Stimulated activated CD8-positive, alpha-beta memory T cell treated with anti-CD3 and anti-CD28 coated beads, Interleukin-7, amount 100 ng/mL, for 1 hour (primary cell): ENCODE measurements around the gene BRD9.
"Not testable (repeated sequence)": the region's sequence is repeated elsewhere in the genome, so short reads cannot be mapped to it uniquely, and the experiment has no call there.

ENCODE experiments used
- DNase-seq, 2 donors: peaks; one replicate each; pipeline ENCODE4 v3.0.0-alpha.2; 2020; ENCODE audit warnings: low read depth in 2 of 2

BRD9 gene

DNA sequence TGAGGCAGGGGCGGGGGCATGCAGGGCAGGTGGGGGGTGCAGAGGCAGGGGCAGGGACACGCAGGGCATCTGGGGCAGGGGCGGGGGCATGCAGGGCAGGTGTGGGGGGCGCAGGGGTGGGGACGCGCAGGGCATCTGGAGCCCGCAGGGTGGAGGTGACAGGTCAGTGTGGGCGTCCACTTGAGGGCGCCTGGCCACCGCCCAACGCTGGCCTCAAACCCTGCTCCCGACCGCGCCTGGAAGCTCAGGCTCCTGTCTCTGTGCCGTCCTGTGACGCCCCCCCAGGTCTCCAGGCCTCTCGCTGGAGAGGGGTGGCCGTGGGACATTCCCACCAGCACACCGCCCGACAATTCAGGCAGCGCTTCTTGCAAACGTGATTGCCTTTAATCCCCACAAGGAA lies 48.7 kb downstream of the BRD9 start:
- DNase-seq: not testable (repeated sequence)

DNA sequence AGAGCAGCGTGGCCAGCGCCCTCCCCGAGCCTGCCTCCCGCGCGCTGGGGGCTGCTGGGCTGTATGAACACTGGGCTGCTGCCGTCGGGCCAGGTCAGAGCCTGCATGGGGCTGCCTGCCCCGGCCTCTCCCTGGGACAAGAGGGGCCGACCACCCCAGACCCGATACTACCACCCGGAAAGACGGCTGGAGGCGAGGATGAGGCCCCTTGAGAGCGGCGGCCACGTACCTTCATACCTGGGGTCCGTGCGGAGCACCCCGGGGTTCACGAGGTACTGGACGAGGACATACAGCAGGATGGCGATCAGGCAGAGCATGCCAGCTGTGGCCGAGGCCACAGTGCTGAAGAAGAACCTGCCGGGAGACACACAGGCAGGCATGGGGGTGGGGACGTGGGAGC lies 49.2 kb downstream of the BRD9 start:
- not testable (repeated sequence) for DNase-seq

DNA sequence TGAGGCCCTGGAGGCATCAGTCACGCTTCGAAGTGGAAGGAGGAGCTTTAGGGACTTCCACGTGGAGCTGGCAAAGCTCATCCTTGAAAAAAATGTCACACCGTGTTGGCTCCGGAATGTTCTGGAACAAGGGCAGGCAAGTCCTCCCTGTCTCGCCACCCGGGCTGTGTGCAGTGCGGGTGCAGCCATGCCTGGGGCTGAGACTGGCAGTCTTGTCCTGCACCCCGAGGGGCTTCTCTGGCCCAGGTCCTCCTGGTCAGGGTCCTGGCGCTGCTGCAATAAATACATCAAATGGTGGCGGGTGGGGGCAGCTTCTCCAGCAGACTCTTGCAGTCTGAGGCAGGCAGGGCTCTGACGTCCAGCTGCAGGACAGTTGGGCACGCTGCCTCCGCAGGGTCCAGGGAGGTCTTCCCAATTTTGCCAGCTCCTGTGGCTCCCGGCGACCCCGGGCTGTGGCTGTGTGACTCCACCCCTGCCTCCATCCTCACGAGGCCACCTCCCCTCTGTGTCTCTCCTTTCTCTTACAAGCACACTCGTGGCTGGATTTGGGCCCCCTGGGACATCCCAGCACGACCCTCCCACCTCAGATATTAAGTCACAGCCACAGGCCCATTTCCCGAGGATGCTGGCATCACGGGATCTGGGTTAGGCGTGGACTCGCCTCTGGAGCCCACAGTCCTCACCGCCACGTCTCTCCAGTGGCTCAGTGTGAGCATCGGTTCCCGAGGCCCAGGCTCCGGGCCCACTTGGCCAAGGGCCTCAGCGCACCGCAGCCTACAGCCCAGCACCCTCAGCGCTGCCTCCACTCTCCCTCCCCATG lies 50.0 kb downstream of the BRD9 start:
- not testable (repeated sequence) for DNase-seq

DNA sequence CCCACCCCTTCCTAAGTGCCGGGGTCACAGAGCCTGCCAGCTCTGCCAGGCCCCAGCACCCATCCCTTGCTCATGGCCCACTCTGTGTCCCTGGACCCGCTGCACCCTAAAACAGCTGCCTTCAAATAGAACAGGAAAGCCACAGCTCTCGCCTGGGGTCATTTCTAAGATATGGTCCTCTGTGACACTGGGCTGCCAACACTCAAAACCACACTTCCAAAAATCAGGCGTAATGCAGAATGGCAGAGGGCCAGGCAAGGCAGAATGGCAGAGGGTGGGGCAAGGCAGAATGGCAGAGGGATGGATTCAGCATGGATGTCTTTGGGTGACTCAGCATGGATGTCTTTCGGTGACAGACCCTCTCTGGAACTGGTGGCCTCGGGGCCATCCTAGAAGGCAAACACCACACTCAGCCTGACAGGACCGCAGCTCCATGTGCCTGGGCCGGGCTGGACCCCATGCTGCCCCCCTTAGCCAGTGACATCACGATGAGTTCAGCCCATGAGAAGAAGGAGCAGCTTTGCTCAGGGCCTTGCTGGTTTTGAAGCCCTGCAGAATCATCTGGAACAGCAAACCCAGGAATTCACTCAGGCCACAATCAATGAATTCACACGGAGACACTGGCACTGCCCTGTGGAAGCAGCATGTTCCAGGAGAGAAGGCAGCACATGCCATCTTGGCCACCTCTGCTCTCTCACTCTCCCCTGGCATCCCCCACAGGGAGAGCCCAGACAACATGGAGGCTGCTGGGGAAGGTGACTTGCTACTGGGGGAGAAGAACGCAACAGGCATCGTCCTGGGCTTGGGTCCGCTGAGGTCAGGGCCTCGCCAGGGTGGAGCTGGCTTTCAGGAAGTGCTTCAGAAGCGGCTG lies 50.8 kb downstream of the BRD9 start:
- DNase-seq: not testable (repeated sequence)

GRCh38 chr5:840974-841435 lies 51.6 kb downstream of the BRD9 start:
- DNase-seq: not testable (repeated sequence)

- DNase-seq: not testable (repeated sequence)
Observed at GRCh38 chr5:840118-840973, 52.3 kb downstream of the BRD9 start.

DNA sequence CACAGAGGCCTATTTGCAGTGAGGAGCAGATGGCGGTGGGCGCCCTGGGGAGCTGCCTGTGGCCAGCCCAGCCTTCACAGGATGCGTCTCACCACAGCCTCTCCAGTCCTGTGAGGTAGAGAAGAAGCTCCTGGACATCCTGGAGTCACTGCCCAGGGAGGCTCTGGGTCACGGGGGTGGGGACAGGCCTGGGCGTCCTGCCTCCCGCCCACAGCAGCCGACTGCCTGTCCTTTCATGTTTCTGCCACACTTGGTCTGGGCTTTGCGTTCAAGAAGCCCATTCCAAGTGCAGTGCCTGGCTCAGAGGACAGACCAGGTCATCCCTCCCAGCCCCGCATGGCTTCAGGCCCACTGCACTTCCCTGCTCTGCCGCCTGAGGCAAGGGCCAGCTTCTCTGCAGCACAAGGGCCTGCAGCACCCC lies 54.2 kb downstream of the BRD9 start:
- not testable (repeated sequence) for DNase-seq

DNA sequence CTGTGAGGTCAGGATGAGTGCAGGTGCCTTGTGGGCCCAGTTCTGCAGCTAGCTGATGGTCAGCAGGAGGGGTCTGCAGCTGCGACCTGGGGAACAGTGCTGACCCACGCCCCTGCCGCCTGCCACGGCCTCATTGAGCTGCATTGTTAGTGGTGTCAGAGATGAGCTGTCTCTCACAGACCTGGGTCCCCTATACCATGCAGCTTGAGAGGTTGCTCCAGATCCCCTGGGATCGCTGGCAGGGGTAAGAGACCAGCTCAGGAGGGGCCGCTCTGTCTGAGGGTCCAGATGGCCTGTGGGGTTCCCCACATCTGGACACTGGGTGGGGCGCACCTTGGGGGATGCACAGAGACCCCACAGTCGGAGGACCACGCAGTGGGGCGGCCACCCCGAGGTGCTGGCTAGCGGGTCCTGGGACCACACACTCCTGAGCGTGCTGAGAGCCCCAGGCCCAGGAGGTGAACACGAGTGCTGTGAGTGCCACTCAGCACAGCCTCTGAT lies 54.9 kb downstream of the BRD9 start:
- not testable (repeated sequence) for DNase-seq

DNA sequence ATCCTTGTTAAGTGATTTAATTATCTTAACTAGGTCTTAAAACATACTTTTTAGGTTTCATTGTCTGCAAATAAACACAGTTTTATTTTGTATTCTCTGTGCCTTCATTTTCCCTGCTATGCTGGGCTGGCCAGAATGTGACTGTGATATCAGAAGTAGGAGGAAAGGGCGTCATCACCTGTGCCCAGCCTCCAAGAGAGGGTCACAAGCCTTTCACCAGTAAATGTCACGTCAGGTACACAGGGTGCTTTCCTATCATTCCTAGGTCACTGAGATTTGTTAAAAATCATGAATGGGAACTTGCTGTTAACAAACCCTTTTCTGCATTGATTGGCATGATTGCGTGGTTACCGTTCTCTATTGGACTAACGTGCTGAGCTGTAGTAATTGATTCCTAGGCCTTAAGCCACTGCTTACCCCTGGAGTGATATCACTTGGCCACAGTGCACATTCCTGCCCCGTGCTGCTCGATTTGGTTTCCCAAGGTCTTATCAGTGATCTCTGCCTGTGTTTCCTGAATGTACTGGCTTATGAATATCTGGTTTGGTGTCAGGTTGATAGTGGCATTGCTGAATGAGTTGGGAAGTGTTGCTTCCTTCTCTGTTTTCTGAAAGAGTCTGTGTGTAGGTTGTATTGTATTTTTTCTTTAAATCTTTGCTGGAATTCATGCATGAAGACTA lies 56.5 kb downstream of the BRD9 start:
- DNase-seq: not testable (repeated sequence)

- not testable (repeated sequence) for DNase-seq
Observed at GRCh38 chr5:834013-834412, 58.6 kb downstream of the BRD9 start.

DNA sequence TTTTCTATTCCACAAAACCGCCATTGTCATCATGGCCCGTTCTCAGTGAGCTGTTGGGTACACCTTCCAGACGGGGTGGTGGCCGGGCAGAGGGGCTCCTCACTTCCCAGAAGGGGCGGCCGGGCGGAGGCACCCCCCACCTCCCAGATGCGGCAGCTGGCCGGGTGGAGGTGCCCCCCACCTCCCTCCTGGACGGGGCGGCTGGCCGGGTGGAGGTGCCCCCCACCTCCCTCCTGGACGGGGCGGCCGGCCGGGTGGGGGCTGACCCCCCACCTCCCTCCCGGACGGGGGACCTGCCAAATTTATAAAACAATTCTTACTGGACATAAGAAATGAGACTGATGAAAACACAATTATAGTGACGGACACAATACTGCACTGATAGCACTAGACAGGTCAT lies 64.4 kb downstream of the BRD9 start:
- not testable (repeated sequence) for DNase-seq

DNA sequence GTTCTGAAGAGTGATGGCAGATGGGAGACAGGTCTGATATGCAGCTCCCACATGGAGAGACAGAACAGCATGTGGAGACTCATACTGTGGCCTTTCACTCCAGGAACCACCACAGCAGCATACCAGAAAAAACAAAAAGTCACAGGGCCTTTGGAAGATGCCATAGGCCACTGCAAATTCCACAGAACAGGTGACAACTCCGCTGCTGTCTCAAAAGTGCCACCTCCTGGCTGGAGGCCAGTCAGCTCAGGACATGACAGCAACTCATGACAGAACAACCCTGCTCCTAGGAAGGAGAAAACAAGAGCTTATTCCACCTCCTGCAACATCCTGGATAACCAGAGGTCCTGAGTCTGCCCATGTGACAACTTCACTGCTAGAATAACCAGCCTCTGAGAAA lies 67.1 kb downstream of the BRD9 start:
- DNase-seq: not testable (repeated sequence)

GRCh38 chr5:821504-821903 lies 71.1 kb downstream of the BRD9 start:
- DNase-seq: no peak

- no peak for DNase-seq
Observed at GRCh38 chr5:820245-820644, 72.4 kb downstream of the BRD9 start.

GRCh38 chr5:819078-819477 lies 73.5 kb downstream of the BRD9 start:
- no peak for DNase-seq

- DNase-seq: no peak
Observed at GRCh38 chr5:816176-816575, 76.4 kb downstream of the BRD9 start.

DNA sequence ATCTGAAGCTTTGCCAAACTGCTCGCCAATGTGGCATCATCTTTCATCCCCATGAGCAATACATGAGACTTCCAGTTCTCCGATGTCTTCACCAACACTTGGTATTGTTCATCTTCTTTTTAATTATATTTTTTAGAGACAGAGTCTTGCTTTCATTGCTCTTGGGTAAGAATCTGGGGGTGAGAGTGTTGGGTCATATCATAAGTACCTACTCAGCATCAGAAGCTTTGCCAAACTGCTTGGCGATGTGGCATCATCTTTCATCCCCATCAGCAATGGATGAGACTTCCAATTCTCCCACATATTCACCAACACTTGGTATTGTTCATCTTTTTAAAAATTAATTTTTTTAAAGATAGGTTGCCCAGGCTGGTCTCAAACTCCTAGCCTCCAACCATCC lies 77.2 kb downstream of the BRD9 start:
- no peak for DNase-seq
